ENCODE results near the gene BRWD1.
A peak's percentile ranks its signal among the peaks of the same experiment; 100 is the strongest.

The BRWD1 gene

GRCh38 chr21:39346206-39346605, 32.8 kb upstream of the BRWD1 start:
- POLR2A ChIA-PET: no interaction called here
- no peak for DNase-seq (ENCODE audit: low read depth, low spot score)
- H3K4me3 ChIP-seq (ENCODE audit: low read depth, low read length): peak overlapping the region; percentile 19
- CTCF ChIA-PET: no interaction called here
- TF ChIP-seq CTCF (IDR thresholded peaks at IDR 0.05; ENCODE audit: insufficient read depth, low read length, missing control alignments): no peak

- ChIA-PET CTCF (interaction anchor here (0.8 kb wide), 1 partner anchor 32 kb away, joined by 3 read pairs; the partner anchor contains the start of gene BRWD1), POLR2A (no interaction called here)
Measured at GRCh38 chr21:39345440-39345839, 32.0 kb upstream of the BRWD1 start.

GRCh38 chr21:39344848-39345247, 31.4 kb upstream of the BRWD1 start:
- DNase-seq (ENCODE audit: low read depth, low spot score): no peak
- ChIA-PET CTCF (no interaction called here), POLR2A (no interaction called here)
- TF ChIP-seq CTCF (IDR thresholded peaks at IDR 0.05; ENCODE audit: insufficient read depth, low read length, missing control alignments): no peak
- no peak overlapping the region for H3K4me3 ChIP-seq (ENCODE audit: low read depth, low read length)

More at GRCh38 chr21:39345440-39345839, 32.0 kb upstream of the BRWD1 start:
- no peak overlapping the region for H3K4me3 ChIP-seq (ENCODE audit: low read depth, low read length)
- no peak for DNase-seq (ENCODE audit: low read depth, low spot score)
- TF ChIP-seq CTCF (IDR thresholded peaks at IDR 0.05; ENCODE audit: insufficient read depth, low read length, missing control alignments): no peak

GRCh38 chr21:39341249-39341923, 28.0 kb upstream of the BRWD1 start:
- CTCF ChIA-PET: no interaction called here
- POLR2A ChIA-PET: no interaction called here
- TF ChIP-seq CTCF (IDR thresholded peaks at IDR 0.05; ENCODE audit: insufficient read depth, low read length, missing control alignments): no peak
- H3K4me3 ChIP-seq (ENCODE audit: low read depth, low read length): no peak overlapping the region
- no peak for DNase-seq (ENCODE audit: low read depth, low spot score)

- no peak for TF ChIP-seq CTCF (IDR thresholded peaks at IDR 0.05; ENCODE audit: insufficient read depth, low read length, missing control alignments)
- ChIA-PET POLR2A (no interaction called here), CTCF (no interaction called here)
- H3K4me3 ChIP-seq (ENCODE audit: low read depth, low read length): no peak overlapping the region
- no peak for DNase-seq (ENCODE audit: low read depth, low spot score)
Measured at GRCh38 chr21:39340687-39341086, 27.3 kb upstream of the BRWD1 start.

GRCh38 chr21:39339231-39339630, 25.8 kb upstream of the BRWD1 start:
- TF ChIP-seq CTCF (IDR thresholded peaks at IDR 0.05; ENCODE audit: insufficient read depth, low read length, missing control alignments): no peak
- no peak overlapping the region for H3K4me3 ChIP-seq (ENCODE audit: low read depth, low read length)
- no peak for DNase-seq (ENCODE audit: low read depth, low spot score)
- POLR2A ChIA-PET: no interaction called here
- CTCF ChIA-PET: no interaction called here

Data from AG04449 (cell line).